ENCODE results near the gene ZCCHC3.
A peak's percentile ranks its signal among the peaks of the same experiment; 100 is the strongest.
"Not testable (repeated sequence)": the region's sequence is repeated elsewhere in the genome, so short reads cannot be mapped to it uniquely, and the experiment has no call there.

Gene ZCCHC3

GRCh38 chr20:313402-313801, 16.0 kb downstream of the ZCCHC3 start:
- no peak for DNase-seq (ENCODE audit: low spot score)

- no peak for DNase-seq (ENCODE audit: low spot score)
These were observed 16.6 kb downstream of the ZCCHC3 start for GRCh38 chr20:313948-314347.

GRCh38 chr20:316316-317068, 19.1 kb downstream of the ZCCHC3 start:
- no peak for DNase-seq (ENCODE audit: low spot score)

GRCh38 chr20:324177-325044, 27.0 kb downstream of the ZCCHC3 start:
- DNase-seq (ENCODE audit: low spot score): peak; percentile 88

- peak; percentile 96 for DNase-seq (ENCODE audit: low spot score)
These were observed 27.9 kb downstream of the ZCCHC3 start, which contains the start of gene SOX12 for GRCh38 chr20:325045-325888. TSS of gene SOX12 (plus strand) at chr20:325552. CDS start at chr20:325925, 373 bp downstream.

GRCh38 chr20:325889-326644, 28.7 kb downstream of the ZCCHC3 start:
- peak; percentile 55 for DNase-seq (ENCODE audit: low spot score)

GRCh38 chr20:326645-327185, 29.3 kb downstream of the ZCCHC3 start:
- peak; percentile 25 for DNase-seq (ENCODE audit: low spot score)

- DNase-seq (ENCODE audit: low spot score): peak; percentile 88
These were observed 30.0 kb downstream of the ZCCHC3 start for GRCh38 chr20:327186-328026.

GRCh38 chr20:328027-328974, 30.9 kb downstream of the ZCCHC3 start:
- DNase-seq (ENCODE audit: low spot score): peak; percentile 25

- no peak for DNase-seq (ENCODE audit: low spot score)
These were observed 31.8 kb downstream of the ZCCHC3 start for GRCh38 chr20:328975-329695.

- no peak for DNase-seq (ENCODE audit: low spot score)
These were observed 32.5 kb downstream of the ZCCHC3 start for GRCh38 chr20:329851-330232.

- DNase-seq (ENCODE audit: low spot score): peak; percentile 86
These were observed 33.1 kb downstream of the ZCCHC3 start for GRCh38 chr20:330233-331149.

GRCh38 chr20:334578-334977, 37.2 kb downstream of the ZCCHC3 start:
- no peak for DNase-seq (ENCODE audit: low spot score)

GRCh38 chr20:336040-336439, 38.7 kb downstream of the ZCCHC3 start:
- not testable (repeated sequence) for DNase-seq (ENCODE audit: low spot score)

- DNase-seq (ENCODE audit: low spot score): no peak
These were observed 44.3 kb downstream of the ZCCHC3 start for GRCh38 chr20:341682-342081.

GRCh38 chr20:343107-343506, 45.7 kb downstream of the ZCCHC3 start:
- no peak for DNase-seq (ENCODE audit: low spot score)

- DNase-seq (ENCODE audit: low spot score): no peak
These were observed 48.8 kb downstream of the ZCCHC3 start for GRCh38 chr20:346033-346639.
